Stimulated activated naive CD8-positive, alpha-beta T cell treated with anti-CD3 and anti-CD28 coated beads, Interleukin-15, amount 100 ng/mL, for 72 hours (primary cell): Measurements from ENCODE around the gene GTF2A1L.

ENCODE experiments used
- ATAC-seq: fragments of 150-1000 bp; cut with Tn5 transposase; 2 replicates; pipeline ENCODE4 v1.10.0; 2021; ENCODE audit warnings: mild to moderate bottlenecking, moderate library complexity
- DNase-seq, 2 donors: peaks; one replicate each; pipeline ENCODE4 v3.0.0; 2021 to 2022
- H3K27ac Mint-ChIP-seq, 2 donors: one replicate each; pipeline ENCODE4 v1.8.0; 2022; ENCODE audit warnings: mild to moderate bottlenecking in 2 of 2, mixed read lengths in 2 of 2, moderate library complexity in 2 of 2
- H3K27me3 Mint-ChIP-seq: one replicate; pipeline ENCODE4 v1.8.0; 2022; ENCODE audit warnings: mixed read lengths
- H3K4me1 Mint-ChIP-seq: one replicate; pipeline ENCODE4 v1.8.0; 2022; ENCODE audit warnings: mild to moderate bottlenecking, mixed read lengths
- H3K4me3 Mint-ChIP-seq, 2 donors: one replicate each; pipeline ENCODE4 v1.8.0; 2022; ENCODE audit warnings: mild to moderate bottlenecking in 2 of 2, mixed read lengths in 2 of 2, moderate library complexity in 1 of 2
- H3K9me3 Mint-ChIP-seq, 2 donors: one replicate each; pipeline ENCODE4 v1.8.0; 2022; ENCODE audit warnings: mixed read lengths in 2 of 2

Gene GTF2A1L

DNA sequence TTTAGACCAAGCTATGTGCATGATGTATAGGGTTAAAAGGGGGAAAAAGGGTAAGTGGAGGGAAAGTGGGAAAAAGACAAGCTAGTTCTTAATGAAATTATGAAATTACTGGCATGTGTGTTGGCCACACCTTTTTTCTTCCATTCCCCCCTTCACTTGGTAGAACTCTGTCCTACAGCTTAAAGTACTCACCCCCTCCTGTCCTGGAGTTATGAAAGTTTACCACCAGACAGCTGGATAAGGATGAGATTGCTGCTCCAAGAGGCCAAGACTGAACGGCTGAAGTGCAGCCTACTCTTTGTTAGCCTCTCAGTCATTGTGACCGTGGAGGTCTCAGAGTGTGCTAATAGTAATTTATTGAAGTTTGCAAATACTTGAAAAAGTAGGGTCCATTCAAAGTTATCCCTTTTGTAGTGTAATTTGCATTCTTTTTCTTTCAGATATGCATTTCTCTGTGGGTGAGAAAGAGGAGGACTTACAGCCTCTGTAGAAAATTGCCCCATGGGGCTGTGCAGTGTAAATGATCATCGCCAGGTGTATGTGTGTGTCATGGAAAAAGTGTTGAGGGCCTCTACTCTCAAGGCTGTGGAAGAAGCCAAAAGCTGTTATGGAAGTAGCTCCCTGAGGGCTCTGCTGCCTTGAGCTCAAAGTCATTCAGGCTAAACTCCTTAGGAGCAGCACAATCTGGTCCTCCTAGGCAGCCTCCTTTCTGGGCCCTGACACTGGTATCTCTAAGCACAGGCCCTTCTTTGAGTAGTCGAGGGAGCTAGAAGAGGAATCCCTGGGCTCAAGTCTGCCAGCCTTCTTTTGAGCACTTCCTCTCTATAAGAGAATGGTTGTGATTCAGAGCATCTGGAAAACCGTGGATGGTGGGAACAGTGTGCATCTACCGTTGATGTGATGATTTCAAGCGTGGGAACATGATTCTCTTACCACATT lies 91.7 kb downstream of the GTF2A1L start:
- Mint-ChIP-seq H3K4me1 (no peaks in the 10 kb centered on the region), H3K27me3 (peaks cover 10% of the 10 kb centered on the region), H3K4me3 (no peak overlapping the region), H3K27ac (no peak overlapping the region), H3K9me3 (peaks cover 9 to 15% of the 10 kb centered on the region in 2 donors)
- DNase-seq (no peak), ATAC-seq (no peak)

DNA sequence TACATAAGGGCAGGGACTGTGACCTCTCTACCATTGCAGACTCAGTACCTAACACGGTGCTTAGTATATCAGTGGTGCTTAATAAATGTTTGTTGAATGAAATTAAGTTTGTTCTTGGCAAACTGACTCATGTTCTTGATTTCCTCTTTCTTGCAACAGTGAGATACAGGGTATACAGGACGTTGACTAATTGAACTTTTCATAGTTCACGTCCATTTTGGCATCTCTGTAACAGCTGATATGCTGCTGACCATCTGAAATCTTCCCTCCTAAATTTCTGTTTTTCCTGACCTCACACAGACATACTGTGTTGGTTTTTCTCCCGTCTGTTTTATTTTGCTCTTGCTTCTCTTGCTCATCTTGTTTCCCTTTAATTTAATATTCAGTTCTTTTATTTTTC lies 93.7 kb downstream of the GTF2A1L start:
- Mint-ChIP-seq H3K4me3 (no peak overlapping the region), H3K27ac (peak overlapping the region in 1 of 2 donors; percentile 4), H3K27me3 (peaks cover 10% of the 10 kb centered on the region), H3K4me1 (no peaks in the 10 kb centered on the region), H3K9me3 (peaks cover 0 to 6% of the 10 kb centered on the region in 2 donors)
- DNase-seq (no peak), ATAC-seq (no peak)

- DNase-seq (no peak), ATAC-seq (no peak)
- Mint-ChIP-seq H3K4me1 (no peaks in the 10 kb centered on the region), H3K27ac (no peak overlapping the region), H3K27me3 (peaks cover 10% of the 10 kb centered on the region), H3K9me3 (no peaks in the 10 kb centered on the region), H3K4me3 (no peak overlapping the region)
These were observed 94.5 kb downstream of the GTF2A1L start for GRCh38 chr2:48712151-48712550.

DNA sequence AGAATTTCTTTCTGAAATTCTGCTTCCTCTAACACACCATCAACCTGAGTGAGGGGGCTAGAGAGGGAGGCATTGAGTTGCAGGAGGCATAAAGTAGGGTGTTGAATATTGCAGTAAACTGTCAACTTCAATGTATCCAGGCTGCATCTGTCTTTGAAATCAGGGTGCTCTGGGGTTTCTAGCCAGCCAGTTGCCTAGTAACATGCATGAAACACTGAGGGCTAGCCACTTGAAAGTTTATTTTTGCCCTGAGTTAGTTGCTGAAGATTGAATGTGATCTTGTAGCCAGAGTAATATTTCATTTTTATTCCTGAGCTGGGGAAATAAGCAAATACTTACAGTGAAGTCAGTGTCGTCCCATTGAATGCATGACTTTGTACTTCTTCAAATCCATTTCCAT lies 96.0 kb downstream of the GTF2A1L start:
- no peak for DNase-seq
- ATAC-seq = no peak
- H3K27me3 Mint-ChIP-seq = peaks cover 10% of the 10 kb centered on the region
- no peak overlapping the region for H3K27ac Mint-ChIP-seq
- H3K4me3 Mint-ChIP-seq = no peak overlapping the region
- no peaks in the 10 kb centered on the region for H3K4me1 Mint-ChIP-seq
- H3K9me3 Mint-ChIP-seq = no peaks in the 10 kb centered on the region

GRCh38 chr2:48714245-48714644 lies 96.6 kb downstream of the GTF2A1L start:
- no peak for ATAC-seq
- H3K27ac Mint-ChIP-seq = no peak overlapping the region
- no peaks in the 10 kb centered on the region for H3K9me3 Mint-ChIP-seq
- no peak for DNase-seq
- no peaks in the 10 kb centered on the region for H3K4me1 Mint-ChIP-seq
- H3K27me3 Mint-ChIP-seq = peaks cover 10% of the 10 kb centered on the region
- no peak overlapping the region for H3K4me3 Mint-ChIP-seq

DNA sequence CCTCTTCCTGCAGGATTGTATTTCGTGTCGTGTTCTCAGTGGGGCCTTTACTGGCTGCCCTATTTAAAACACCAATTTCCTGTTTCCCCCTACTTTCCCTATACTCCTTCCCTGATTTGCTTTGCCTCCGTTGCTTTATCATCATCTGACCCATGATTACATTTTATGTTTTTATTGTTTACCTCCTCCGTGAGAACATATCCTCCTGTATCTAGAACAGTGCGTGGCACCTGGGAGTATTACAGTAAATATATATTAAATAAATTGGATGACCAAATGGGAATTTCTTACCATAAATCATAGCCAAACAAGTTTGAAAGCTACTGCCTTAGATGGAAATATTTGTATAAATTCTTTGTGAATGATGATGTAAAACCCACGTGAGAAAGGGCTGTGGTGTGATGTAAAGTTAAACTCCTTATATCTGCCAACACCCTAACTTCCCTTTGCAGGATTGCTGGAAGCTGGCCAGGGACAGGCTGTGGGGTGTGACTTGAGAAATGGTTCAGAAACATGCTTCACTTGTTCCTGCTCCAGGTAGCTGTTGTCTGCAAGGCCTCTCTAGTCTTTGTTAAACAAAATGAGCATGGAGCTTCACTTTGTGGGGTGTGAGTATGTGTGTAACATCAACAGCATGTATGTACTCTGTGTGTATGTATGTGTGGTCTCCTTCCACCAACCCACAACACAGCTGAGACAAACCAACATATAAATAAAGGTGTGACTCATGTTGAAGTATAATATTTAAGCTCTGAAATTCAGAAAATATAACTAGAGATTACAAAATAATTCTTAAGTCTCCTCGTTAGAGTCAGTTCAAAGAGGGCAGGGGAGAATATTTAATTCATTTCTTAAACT lies 97.6 kb downstream of the GTF2A1L start:
- no peak for DNase-seq
- no peak overlapping the region for H3K27ac Mint-ChIP-seq
- H3K9me3 Mint-ChIP-seq = no peaks in the 10 kb centered on the region
- H3K4me3 Mint-ChIP-seq = no peak overlapping the region
- peaks cover 10% of the 10 kb centered on the region for H3K27me3 Mint-ChIP-seq
- no peak for ATAC-seq
- H3K4me1 Mint-ChIP-seq = no peaks in the 10 kb centered on the region

GRCh38 chr2:48715956-48716355 lies 98.3 kb downstream of the GTF2A1L start:
- Mint-ChIP-seq H3K27ac (no peak overlapping the region), H3K9me3 (no peaks in the 10 kb centered on the region), H3K4me3 (no peak overlapping the region), H3K4me1 (no peaks in the 10 kb centered on the region), H3K27me3 (peaks cover 10% of the 10 kb centered on the region)
- DNase-seq = no peak
- ATAC-seq = no peak

- H3K27ac Mint-ChIP-seq = no peak overlapping the region
- H3K27me3 Mint-ChIP-seq = no peaks in the 10 kb centered on the region
- H3K4me1 Mint-ChIP-seq = no peaks in the 10 kb centered on the region
- no peaks in the 10 kb centered on the region for H3K9me3 Mint-ChIP-seq
- no peak overlapping the region for H3K4me3 Mint-ChIP-seq
- ATAC-seq (no peak), DNase-seq (no peak)
These were observed 100.2 kb downstream of the GTF2A1L start for GRCh38 chr2:48717846-48718245.

- DNase-seq (no peak), ATAC-seq (no peak)
- H3K9me3 Mint-ChIP-seq = no peaks in the 10 kb centered on the region
- no peak overlapping the region for H3K4me3 Mint-ChIP-seq
- H3K4me1 Mint-ChIP-seq = no peaks in the 10 kb centered on the region
- H3K27me3 Mint-ChIP-seq = no peaks in the 10 kb centered on the region
- H3K27ac Mint-ChIP-seq = no peak overlapping the region
These were observed 102.0 kb downstream of the GTF2A1L start for GRCh38 chr2:48719480-48720177.

- no peaks in the 10 kb centered on the region for H3K4me1 Mint-ChIP-seq
- H3K9me3 Mint-ChIP-seq = no peaks in the 10 kb centered on the region
- H3K27me3 Mint-ChIP-seq = no peaks in the 10 kb centered on the region
- ATAC-seq = no peak
- H3K27ac Mint-ChIP-seq = no peak overlapping the region
- no peak for DNase-seq
- no peak overlapping the region for H3K4me3 Mint-ChIP-seq
These were observed 103.5 kb downstream of the GTF2A1L start for GRCh38 chr2:48721158-48721557.

GRCh38 chr2:48722391-48722790 lies 104.7 kb downstream of the GTF2A1L start:
- no peaks in the 10 kb centered on the region for H3K9me3 Mint-ChIP-seq
- no peak for DNase-seq

GRCh38 chr2:48723129-48723528 lies 105.5 kb downstream of the GTF2A1L start:
- Mint-ChIP-seq H3K4me1 (no peaks in the 10 kb centered on the region), H3K27me3 (no peaks in the 10 kb centered on the region), H3K9me3 (no peaks in the 10 kb centered on the region), H3K4me3 (no peak overlapping the region), H3K27ac (no peak overlapping the region)
- ATAC-seq (no peak), DNase-seq (no peak)

More at GRCh38 chr2:48722391-48722790, 104.7 kb downstream of the GTF2A1L start:
- Mint-ChIP-seq H3K27ac (no peak overlapping the region), H3K27me3 (no peaks in the 10 kb centered on the region), H3K4me1 (no peaks in the 10 kb centered on the region), H3K4me3 (no peak overlapping the region)
- ATAC-seq = no peak

- Mint-ChIP-seq H3K27ac (no peak overlapping the region), H3K4me1 (no peaks in the 10 kb centered on the region), H3K4me3 (no peak overlapping the region), H3K9me3 (no peaks in the 10 kb centered on the region), H3K27me3 (no peaks in the 10 kb centered on the region)
- no peak for ATAC-seq
- DNase-seq = no peak
These were observed 106.6 kb downstream of the GTF2A1L start for GRCh38 chr2:48724278-48724677.

GRCh38 chr2:48725696-48726494 lies 108.2 kb downstream of the GTF2A1L start:
- Mint-ChIP-seq H3K4me1 (no peaks in the 10 kb centered on the region), H3K9me3 (no peaks in the 10 kb centered on the region), H3K4me3 (no peak overlapping the region), H3K27me3 (no peaks in the 10 kb centered on the region), H3K27ac (no peak overlapping the region)
- no peak for DNase-seq
- peak; percentile 12 for ATAC-seq

DNA sequence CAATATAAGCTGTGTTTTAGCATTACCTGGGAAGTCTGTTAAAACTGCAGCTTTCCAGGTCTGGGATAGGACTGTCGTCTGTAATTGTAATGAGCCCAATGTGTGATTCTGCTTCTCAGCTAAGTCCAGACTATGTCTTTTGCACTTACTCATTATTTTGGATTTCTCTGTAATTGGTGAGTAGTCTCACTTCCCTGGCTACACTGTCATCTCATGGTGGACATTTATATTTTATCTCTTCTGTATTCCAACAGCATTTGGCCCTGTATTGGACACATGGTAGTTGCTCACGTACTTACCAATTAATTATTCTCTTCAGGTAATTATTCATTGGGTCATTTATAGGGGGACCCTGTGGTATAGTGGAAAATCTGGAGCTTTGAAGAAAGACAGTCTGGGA lies 109.9 kb downstream of the GTF2A1L start:
- ATAC-seq (no peak), DNase-seq (no peak)
- H3K27me3 Mint-ChIP-seq = peaks cover 8% of the 10 kb centered on the region
- no peaks in the 10 kb centered on the region for H3K4me1 Mint-ChIP-seq
- no peak overlapping the region for H3K4me3 Mint-ChIP-seq
- no peak overlapping the region for H3K27ac Mint-ChIP-seq
- no peaks in the 10 kb centered on the region for H3K9me3 Mint-ChIP-seq
